ENCODE measurements around the gene ATL3.

GRCh38 chr11:63613517-63614135 lies 57.5 kb downstream of the ATL3 start:
- no peak for TF ChIP-seq EZH2 (IDR thresholded peaks at IDR 0.05; ENCODE audit: borderline replicate concordance)
- TF ChIP-seq, protein P1, sequence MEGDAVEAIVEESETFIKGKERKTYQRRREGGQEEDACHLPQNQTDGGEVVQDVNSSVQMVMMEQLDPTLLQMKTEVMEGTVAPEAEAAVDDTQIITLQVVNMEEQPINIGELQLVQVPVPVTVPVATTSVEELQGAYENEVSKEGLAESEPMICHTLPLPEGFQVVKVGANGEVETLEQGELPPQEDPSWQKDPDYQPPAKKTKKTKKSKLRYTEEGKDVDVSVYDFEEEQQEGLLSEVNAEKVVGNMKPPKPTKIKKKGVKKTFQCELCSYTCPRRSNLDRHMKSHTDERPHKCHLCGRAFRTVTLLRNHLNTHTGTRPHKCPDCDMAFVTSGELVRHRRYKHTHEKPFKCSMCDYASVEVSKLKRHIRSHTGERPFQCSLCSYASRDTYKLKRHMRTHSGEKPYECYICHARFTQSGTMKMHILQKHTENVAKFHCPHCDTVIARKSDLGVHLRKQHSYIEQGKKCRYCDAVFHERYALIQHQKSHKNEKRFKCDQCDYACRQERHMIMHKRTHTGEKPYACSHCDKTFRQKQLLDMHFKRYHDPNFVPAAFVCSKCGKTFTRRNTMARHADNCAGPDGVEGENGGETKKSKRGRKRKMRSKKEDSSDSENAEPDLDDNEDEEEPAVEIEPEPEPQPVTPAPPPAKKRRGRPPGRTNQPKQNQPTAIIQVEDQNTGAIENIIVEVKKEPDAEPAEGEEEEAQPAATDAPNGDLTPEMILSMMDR (IDR thresholded peaks at IDR 0.05; ENCODE audit: poor library complexity): no peak
- no peak for TF ChIP-seq EZH2phosphoT487 (IDR thresholded peaks at IDR 0.05; ENCODE audit: low read depth, severe bottlenecking, unreplicated experiment)

Data from hepatocyte (in vitro differentiated cells).